HEK293 (cell line): ENCODE data around the gene SHROOM3.

Experiments
- CTCF ChIA-PET: fragments of 350-600 bp; formaldehyde crosslinking; extraction: SDS; loops from one replicate; lab custom pipeline; 2021; ENCODE audit warnings: antibody characterized with exemption; lab: Yijun Ruan, JAX
- POLR2A ChIA-PET: fragments of 300-600 bp; formaldehyde crosslinking; extraction: SDS; loops from one replicate; lab custom pipeline; 2020; ENCODE audit warnings: antibody characterized with exemption, inconsistent platforms; lab: Yijun Ruan, JAX
- H3K27ac ChIP-seq: fragments of 200-500 bp; sonication (Bioruptor generic); 2 replicates; pipeline ENCODE4 v1.5.1; 2014; ENCODE audit warnings: low read depth, low read length, control low read depth, inconsistent platforms; ENCODE audit errors: extremely low read depth
- H3K36me3 ChIP-seq, 2 experiments: fragments of 200-500 bp in 1 of 2; sonication (Bioruptor generic) in 1 of 2; 1 replicate in 1 of 2; 2 replicates in 1 of 2; pipeline ENCODE4 v1.5.1; 2014 to 2017; ENCODE audit warnings: inconsistent platforms in 2 of 2, low read length in 2 of 2; ENCODE audit not compliant: control insufficient read depth in 2 of 2, insufficient read depth in 1 of 2
- H3K4me1 ChIP-seq: fragments of 200-500 bp; sonication (Bioruptor generic); 2 replicates; pipeline ENCODE4 v1.5.1; 2014; ENCODE audit warnings: mild to moderate bottlenecking, low read length, inconsistent platforms; ENCODE audit not compliant: control insufficient read depth, insufficient read depth
- H3K4me3 ChIP-seq: 2 replicates; pipeline ENCODE4 v1.5.1; 2011; ENCODE audit warnings: low read depth, mild to moderate bottlenecking, control low read depth, low read length, moderate library complexity
- H3K9me3 ChIP-seq: fragments of 200-500 bp; sonication (Bioruptor generic); 2 replicates; pipeline ENCODE4 v1.5.1; 2014; ENCODE audit warnings: low read depth, low read length, inconsistent platforms; ENCODE audit not compliant: control insufficient read depth, insufficient read depth
- KLF9 ChIP-seq: fragments of 450-650 bp; formaldehyde crosslinking; IDR thresholded peaks from 2 replicates; pipeline ENCODE4 v1.5.1; 2016; ENCODE audit warnings: missing biosample characterization, missing genetic modification characterization, low read depth
- PATZ1 ChIP-seq: fragments of 450-650 bp; formaldehyde crosslinking; IDR thresholded peaks from 2 replicates; pipeline ENCODE4 v1.5.1; 2016; ENCODE audit warnings: missing biosample characterization, missing genetic modification characterization
- PRDM2 ChIP-seq: fragments of 450-650 bp; formaldehyde crosslinking; IDR thresholded peaks from 2 replicates; pipeline ENCODE4 v1.5.1; 2016; ENCODE audit warnings: missing biosample characterization, missing genetic modification characterization, borderline replicate concordance
- PRDM6 ChIP-seq: fragments of 450-650 bp; formaldehyde crosslinking; IDR thresholded peaks from 2 replicates; pipeline ENCODE4 v1.5.1; 2017; ENCODE audit warnings: missing biosample characterization, missing genetic modification characterization
- REPIN1 ChIP-seq: fragments of 450-650 bp; formaldehyde crosslinking; IDR thresholded peaks from 2 replicates; pipeline ENCODE4 v1.5.1; 2017; ENCODE audit warnings: missing biosample characterization, missing genetic modification characterization, low read depth
- ZBTB44 ChIP-seq: fragments of 450-650 bp; IDR thresholded peaks from 2 replicates; pipeline ENCODE4 v1.5.1; 2018; ENCODE audit warnings: missing biosample characterization, mild to moderate bottlenecking, missing genetic modification characterization
- ZNF157 ChIP-seq: fragments of 450-650 bp; formaldehyde crosslinking; IDR thresholded peaks from 2 replicates; pipeline ENCODE4 v1.5.1; 2016; ENCODE audit warnings: missing biosample characterization, missing genetic modification characterization
- ZNF558 ChIP-seq: fragments of 450-650 bp; formaldehyde crosslinking; IDR thresholded peaks from 2 replicates; pipeline ENCODE4 v1.5.1; 2016; ENCODE audit warnings: missing biosample characterization, missing genetic modification characterization
- ZNF621 ChIP-seq: fragments of 450-650 bp; formaldehyde crosslinking; IDR thresholded peaks from 2 replicates; pipeline ENCODE4 v1.5.1; 2017; ENCODE audit warnings: missing biosample characterization, missing genetic modification characterization
- ZNF658 ChIP-seq: fragments of 450-650 bp; formaldehyde crosslinking; IDR thresholded peaks from 2 replicates; pipeline ENCODE4; 2016; ENCODE audit warnings: missing biosample characterization, missing genetic modification characterization
- ZNF664 ChIP-seq: fragments of 450-650 bp; formaldehyde crosslinking; IDR thresholded peaks from 2 replicates; pipeline ENCODE4 v1.5.1; 2016; ENCODE audit warnings: missing biosample characterization, missing genetic modification characterization
- ZNF670 ChIP-seq: fragments of 450-650 bp; formaldehyde crosslinking; IDR thresholded peaks from 2 replicates; pipeline ENCODE4 v1.5.1; 2016; ENCODE audit warnings: missing biosample characterization, missing genetic modification characterization, low read depth
- ZNF76 ChIP-seq: fragments of 450-650 bp; formaldehyde crosslinking; IDR thresholded peaks from 2 replicates; pipeline ENCODE4; 2016; ENCODE audit warnings: low read depth, missing biosample characterization, missing genetic modification characterization, borderline replicate concordance
- ZNF777 ChIP-seq: fragments of 450-650 bp; formaldehyde crosslinking; IDR thresholded peaks from 2 replicates; pipeline ENCODE4 v1.5.1; 2017; ENCODE audit warnings: missing biosample characterization, missing genetic modification characterization, borderline replicate concordance
- TF ChIP-seq, protein P1 (sequence below): fragments of 450-650 bp; formaldehyde crosslinking; IDR thresholded peaks from 2 replicates; pipeline ENCODE4 v1.5.1; 2016; ENCODE audit warnings: missing biosample characterization, missing genetic modification characterization, borderline replicate concordance
- TF ChIP-seq, protein P2 (sequence below): fragments of 450-650 bp; formaldehyde crosslinking; conservative IDR thresholded peaks from 2 replicates; pipeline ENCODE4 v1.5.1; 2016; ENCODE audit warnings: low read depth, missing biosample characterization, missing genetic modification characterization
- TF ChIP-seq, protein P3 (sequence below): fragments of 450-650 bp; formaldehyde crosslinking; IDR thresholded peaks from 2 replicates; pipeline ENCODE4 v1.5.1; 2016; ENCODE audit warnings: missing biosample characterization, missing genetic modification characterization

Gene SHROOM3

GRCh38 chr4:76449362-76449767 lies 14.3 kb downstream of the SHROOM3 start:
- Histone ChIP-seq H3K9me3 (no peaks in the 10 kb centered on the region), H3K4me1 (no peaks in the 10 kb centered on the region), H3K27ac (no peak overlapping the region), H3K36me3 (no peaks in the 10 kb centered on the region), H3K4me3 (no peak overlapping the region)
- CTCF ChIA-PET: interaction anchor here (0.6 kb wide), 1 partner anchor 9 kb away, joined by 4 read pairs; no protein-coding TSS in a partner anchor
- POLR2A ChIA-PET: no interaction called here
- no peak for TF ChIP-seq PRDM6
- no peak for TF ChIP-seq KLF9 (tag by site-specific recombination)
- no peak for TF ChIP-seq ZNF777 (tag by site-specific recombination)
- no peak for TF ChIP-seq ZNF621 (tag by site-specific recombination)
- no peak for TF ChIP-seq PATZ1 (tag by site-specific recombination)
- no peak for TF ChIP-seq PRDM2 (tag by site-specific recombination)
- TF ChIP-seq ZNF664: no peak
- TF ChIP-seq, protein P1, sequence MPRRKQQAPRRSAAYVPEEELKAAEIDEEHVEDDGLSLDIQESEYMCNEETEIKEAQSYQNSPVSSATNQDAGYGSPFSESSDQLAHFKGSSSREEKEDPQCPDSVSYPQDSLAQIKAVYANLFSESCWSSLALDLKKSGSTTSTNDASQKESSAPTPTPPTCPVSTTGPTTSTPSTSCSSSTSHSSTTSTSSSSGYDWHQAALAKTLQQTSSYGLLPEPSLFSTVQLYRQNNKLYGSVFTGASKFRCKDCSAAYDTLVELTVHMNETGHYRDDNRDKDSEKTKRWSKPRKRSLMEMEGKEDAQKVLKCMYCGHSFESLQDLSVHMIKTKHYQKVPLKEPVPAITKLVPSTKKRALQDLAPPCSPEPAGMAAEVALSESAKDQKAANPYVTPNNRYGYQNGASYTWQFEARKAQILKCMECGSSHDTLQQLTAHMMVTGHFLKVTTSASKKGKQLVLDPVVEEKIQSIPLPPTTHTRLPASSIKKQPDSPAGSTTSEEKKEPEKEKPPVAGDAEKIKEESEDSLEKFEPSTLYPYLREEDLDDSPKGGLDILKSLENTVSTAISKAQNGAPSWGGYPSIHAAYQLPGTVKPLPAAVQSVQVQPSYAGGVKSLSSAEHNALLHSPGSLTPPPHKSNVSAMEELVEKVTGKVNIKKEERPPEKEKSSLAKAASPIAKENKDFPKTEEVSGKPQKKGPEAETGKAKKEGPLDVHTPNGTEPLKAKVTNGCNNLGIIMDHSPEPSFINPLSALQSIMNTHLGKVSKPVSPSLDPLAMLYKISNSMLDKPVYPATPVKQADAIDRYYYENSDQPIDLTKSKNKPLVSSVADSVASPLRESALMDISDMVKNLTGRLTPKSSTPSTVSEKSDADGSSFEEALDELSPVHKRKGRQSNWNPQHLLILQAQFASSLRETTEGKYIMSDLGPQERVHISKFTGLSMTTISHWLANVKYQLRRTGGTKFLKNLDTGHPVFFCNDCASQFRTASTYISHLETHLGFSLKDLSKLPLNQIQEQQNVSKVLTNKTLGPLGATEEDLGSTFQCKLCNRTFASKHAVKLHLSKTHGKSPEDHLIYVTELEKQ (tag by site-specific recombination): no peak
- TF ChIP-seq, protein P2, sequence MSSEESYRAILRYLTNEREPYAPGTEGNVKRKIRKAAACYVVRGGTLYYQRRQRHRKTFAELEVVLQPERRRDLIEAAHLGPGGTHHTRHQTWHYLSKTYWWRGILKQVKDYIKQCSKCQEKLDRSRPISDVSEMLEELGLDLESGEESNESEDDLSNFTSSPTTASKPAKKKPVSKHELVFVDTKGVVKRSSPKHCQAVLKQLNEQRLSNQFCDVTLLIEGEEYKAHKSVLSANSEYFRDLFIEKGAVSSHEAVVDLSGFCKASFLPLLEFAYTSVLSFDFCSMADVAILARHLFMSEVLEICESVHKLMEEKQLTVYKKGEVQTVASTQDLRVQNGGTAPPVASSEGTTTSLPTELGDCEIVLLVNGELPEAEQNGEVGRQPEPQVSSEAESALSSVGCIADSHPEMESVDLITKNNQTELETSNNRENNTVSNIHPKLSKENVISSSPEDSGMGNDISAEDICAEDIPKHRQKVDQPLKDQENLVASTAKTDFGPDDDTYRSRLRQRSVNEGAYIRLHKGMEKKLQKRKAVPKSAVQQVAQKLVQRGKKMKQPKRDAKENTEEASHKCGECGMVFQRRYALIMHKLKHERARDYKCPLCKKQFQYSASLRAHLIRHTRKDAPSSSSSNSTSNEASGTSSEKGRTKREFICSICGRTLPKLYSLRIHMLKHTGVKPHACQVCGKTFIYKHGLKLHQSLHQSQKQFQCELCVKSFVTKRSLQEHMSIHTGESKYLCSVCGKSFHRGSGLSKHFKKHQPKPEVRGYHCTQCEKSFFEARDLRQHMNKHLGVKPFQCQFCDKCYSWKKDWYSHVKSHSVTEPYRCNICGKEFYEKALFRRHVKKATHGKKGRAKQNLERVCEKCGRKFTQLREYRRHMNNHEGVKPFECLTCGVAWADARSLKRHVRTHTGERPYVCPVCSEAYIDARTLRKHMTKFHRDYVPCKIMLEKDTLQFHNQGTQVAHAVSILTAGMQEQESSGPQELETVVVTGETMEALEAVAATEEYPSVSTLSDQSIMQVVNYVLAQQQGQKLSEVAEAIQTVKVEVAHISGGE (tag by site-specific recombination): no peak
- no peak for TF ChIP-seq ZNF157 (tag by site-specific recombination)
- no peak for TF ChIP-seq ZNF76 (tag by site-specific recombination)
- no peak for TF ChIP-seq ZNF558 (tag by site-specific recombination)
- TF ChIP-seq ZBTB44 (tag by site-specific recombination): no peak
- TF ChIP-seq ZNF670 (tag by site-specific recombination): no peak
- TF ChIP-seq REPIN1 (tag by site-specific recombination): no peak
- TF ChIP-seq ZNF658 (tag by site-specific recombination): no peak
- TF ChIP-seq, protein P3, sequence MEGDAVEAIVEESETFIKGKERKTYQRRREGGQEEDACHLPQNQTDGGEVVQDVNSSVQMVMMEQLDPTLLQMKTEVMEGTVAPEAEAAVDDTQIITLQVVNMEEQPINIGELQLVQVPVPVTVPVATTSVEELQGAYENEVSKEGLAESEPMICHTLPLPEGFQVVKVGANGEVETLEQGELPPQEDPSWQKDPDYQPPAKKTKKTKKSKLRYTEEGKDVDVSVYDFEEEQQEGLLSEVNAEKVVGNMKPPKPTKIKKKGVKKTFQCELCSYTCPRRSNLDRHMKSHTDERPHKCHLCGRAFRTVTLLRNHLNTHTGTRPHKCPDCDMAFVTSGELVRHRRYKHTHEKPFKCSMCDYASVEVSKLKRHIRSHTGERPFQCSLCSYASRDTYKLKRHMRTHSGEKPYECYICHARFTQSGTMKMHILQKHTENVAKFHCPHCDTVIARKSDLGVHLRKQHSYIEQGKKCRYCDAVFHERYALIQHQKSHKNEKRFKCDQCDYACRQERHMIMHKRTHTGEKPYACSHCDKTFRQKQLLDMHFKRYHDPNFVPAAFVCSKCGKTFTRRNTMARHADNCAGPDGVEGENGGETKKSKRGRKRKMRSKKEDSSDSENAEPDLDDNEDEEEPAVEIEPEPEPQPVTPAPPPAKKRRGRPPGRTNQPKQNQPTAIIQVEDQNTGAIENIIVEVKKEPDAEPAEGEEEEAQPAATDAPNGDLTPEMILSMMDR: no peak
